Right lobe of liver (tissue), 6 donors: ENCODE measurements around the gene ZDHHC7. TPM values are rescaled to one million over a fixed set of nuclear protein-coding genes. Genes with fewer than 3 reads are reported as not detected.
A peak's percentile ranks its signal among the peaks of the same experiment; 100 is the strongest.

Experiments
- ATAC-seq, 4 donors: fragments of 200-7000 bp; cut with Tn5 transposase; one replicate each; pipeline ENCODE4 v1.9.1; 2020; ENCODE audit warnings: mild to moderate bottlenecking in 4 of 4, moderate library complexity in 4 of 4
- DNase-seq, 3 donors: peaks; one replicate each; pipeline ENCODE4 v3.0.0-alpha.2; 2020
- H3K27ac ChIP-seq, 3 donors: fragments of 200-600 bp; one replicate each; pipeline ENCODE4 v1.8.0; 2022
- H3K27me3 ChIP-seq, 2 donors: fragments of 200-600 bp; one replicate each; pipeline ENCODE4 v1.8.0; 2022
- H3K36me3 ChIP-seq, 4 donors: fragments of 200-600 bp; sonication (generic) in 1 of 4; one replicate each; pipeline versions ENCODE4 v1.5.1 to v1.8.0; 2017 to 2022; ENCODE audit warnings: control low read depth in 1 of 4
- H3K4me1 ChIP-seq, 4 donors: fragments of 200-600 bp; sonication (generic) in 1 of 4; one replicate each; pipeline versions ENCODE4 v1.5.1 to v1.8.0; 2017 to 2022; ENCODE audit warnings: control low read depth in 1 of 4
- H3K4me3 ChIP-seq, 3 donors: fragments of 200-600 bp; one replicate each; pipeline ENCODE4 v1.8.0; 2022
- H3K9me3 ChIP-seq, 4 donors: fragments of 200-600 bp; sonication (generic) in 1 of 4; one replicate each; pipeline versions ENCODE4 v1.5.1 to v1.8.0; 2017 to 2022; ENCODE audit warnings: control low read depth in 1 of 4
- POLR2A ChIP-seq: fragments of 450-650 bp; IDR thresholded peaks from one replicate; pipeline ENCODE4 v1.6.1; 2017; ENCODE audit warnings: antibody characterized with exemption, mild to moderate bottlenecking
- WGBS: methylation state at CpG from one replicate; pipeline ENCODE4 v1.1.6; 2018; ENCODE audit warnings: low coverage, low lambda C conversion rate; ENCODE audit not compliant: insufficient coverage; ENCODE audit errors: missing lambda C conversion rate; 5-methylcytosine and 5-hydroxymethylcytosine counted together
- intact Hi-C, 2 donors: fragments of 100-400 bp; cut with DNase I; formaldehyde crosslinking; loops; one replicate each; pipeline versions ENCODE4 v1.11.2 to v1.14.1; 2022
- total RNA-seq, 6 experiments: library from RNA; depleted of rRNA in 2 of 6; stranded (reverse); fragments of >200 nt in 2 of 6; fragmentation: NEBNext Ultra II Directional in 3 of 6; extraction: Animal tissue kit (Norgen Biotek cat#: 25700) in 3 of 6; gene quantifications; one replicate each; pipeline versions ENCODE4 v1.1.0 to v1.2.4, GENCODE V29; 2016 to 2023
- TF ChIP-seq, protein P1 (sequence below), 4 donors: fragments of 200-600 bp in 3 of 4; fragments of 450-650 bp in 1 of 4; IDR thresholded peaks; one replicate each; pipeline versions ENCODE4 v1.5.1 to v1.8.0; 2016 to 2022; ENCODE audit warnings: antibody characterized with exemption in 4 of 4, mild to moderate bottlenecking in 2 of 4
- donor health status: DM: no; HTN: yes; CAD: no.
- donor health status: DM: no; HTN: no; CAD: no.
- donor health status: DM: no; HTN: no; CAD: no.
- donor health status: DM: no; HTN: yes; CAD: no.
- donor health status: DM: no; HTN: yes; CAD: no.

The ZDHHC7 gene
- total RNA-seq, 6 experiments from 2014 or later, result 10.7 to 27.5 (median 19.0) TPM

DNA sequence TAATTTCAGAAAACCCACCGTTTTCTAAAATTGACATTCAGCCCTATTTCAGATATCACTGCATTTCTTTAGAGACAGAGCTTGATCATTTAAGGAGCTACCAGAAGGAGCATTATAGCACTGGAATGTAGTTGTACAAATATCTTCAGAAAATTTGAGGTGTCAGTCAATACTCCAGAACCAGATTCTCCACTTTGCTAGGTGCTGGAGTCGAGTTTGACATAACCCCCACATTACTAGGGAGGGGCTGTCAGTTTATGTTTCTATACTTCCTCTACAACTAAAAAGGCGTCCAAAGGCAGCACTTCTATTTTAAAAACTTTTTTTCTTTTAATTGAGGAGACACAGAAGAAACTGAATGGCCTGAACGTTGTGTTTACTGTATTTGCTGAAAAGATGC is 15.4 kb upstream of the ZDHHC7 start:
- Histone ChIP-seq H3K4me3 (peak overlapping the region; percentile 64 to 81 (median 69)), H3K9me3 (no peaks in the 10 kb centered on the region), H3K4me1 (peaks cover 0 to 14% (median 0%) of the 10 kb centered on the region in 4 donors), H3K36me3 (no peaks in the 10 kb centered on the region), H3K27me3 (no peaks in the 10 kb centered on the region), H3K27ac (peak overlapping the region; percentile 61 to 82 (median 75))
- intact Hi-C loops, result no loop called here
- ATAC-seq (no peak), DNase-seq (no peak)
- TF ChIP-seq POLR2A, result no peak
- TF ChIP-seq, protein P1, sequence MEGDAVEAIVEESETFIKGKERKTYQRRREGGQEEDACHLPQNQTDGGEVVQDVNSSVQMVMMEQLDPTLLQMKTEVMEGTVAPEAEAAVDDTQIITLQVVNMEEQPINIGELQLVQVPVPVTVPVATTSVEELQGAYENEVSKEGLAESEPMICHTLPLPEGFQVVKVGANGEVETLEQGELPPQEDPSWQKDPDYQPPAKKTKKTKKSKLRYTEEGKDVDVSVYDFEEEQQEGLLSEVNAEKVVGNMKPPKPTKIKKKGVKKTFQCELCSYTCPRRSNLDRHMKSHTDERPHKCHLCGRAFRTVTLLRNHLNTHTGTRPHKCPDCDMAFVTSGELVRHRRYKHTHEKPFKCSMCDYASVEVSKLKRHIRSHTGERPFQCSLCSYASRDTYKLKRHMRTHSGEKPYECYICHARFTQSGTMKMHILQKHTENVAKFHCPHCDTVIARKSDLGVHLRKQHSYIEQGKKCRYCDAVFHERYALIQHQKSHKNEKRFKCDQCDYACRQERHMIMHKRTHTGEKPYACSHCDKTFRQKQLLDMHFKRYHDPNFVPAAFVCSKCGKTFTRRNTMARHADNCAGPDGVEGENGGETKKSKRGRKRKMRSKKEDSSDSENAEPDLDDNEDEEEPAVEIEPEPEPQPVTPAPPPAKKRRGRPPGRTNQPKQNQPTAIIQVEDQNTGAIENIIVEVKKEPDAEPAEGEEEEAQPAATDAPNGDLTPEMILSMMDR (IDR thresholded peaks at IDR 0.05), result no peak
- WGBS, result 52% methylated on average over 4 of the region's 4 CpGs

DNA sequence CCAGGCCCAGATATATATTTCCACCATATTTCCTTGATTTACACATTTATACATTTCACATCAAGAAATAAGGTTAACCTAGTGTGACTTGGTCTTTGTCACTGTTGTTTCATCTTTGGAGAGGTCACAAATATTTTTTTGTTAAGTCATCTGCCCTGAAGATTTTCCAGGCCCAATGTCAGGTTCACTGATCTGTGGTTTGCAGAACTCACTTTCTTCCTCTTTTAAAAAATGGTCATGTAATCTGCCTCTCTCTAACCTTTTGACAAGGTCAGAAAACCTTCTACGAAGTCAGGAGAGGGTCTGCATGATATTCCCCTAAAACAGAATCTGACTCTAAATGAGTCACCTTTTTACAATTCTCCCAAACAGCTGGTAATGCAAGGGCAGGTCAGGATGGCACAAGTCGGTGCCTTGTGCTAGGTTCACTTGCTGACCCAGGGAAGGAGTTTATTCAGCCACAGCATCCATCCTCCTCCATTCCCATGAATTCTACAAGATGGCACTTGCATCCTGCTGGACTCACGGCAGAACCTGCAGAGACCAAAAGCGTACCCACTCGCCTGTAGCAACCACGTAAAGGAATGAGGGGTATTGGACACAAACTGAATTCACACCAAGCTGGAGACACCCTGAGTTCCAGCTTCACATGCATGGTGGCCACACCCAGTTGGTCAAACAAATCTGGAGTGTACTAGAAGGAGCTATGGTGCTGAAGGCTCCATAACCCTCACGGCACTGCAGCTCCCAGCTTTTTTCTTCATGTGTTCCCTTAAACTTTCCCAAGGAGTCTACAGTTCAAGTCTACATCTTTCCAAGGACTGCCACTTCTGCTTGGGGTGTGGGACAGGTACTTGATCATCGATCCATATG is 14.7 kb upstream of the ZDHHC7 start:
- no peaks in the 10 kb centered on the region for H3K36me3 ChIP-seq
- TF ChIP-seq, protein P1 (IDR thresholded peaks at IDR 0.05), result no peak
- TF ChIP-seq POLR2A, result no peak
- peaks cover 0 to 14% (median 0%) of the 10 kb centered on the region in 4 donors for H3K4me1 ChIP-seq
- H3K27ac ChIP-seq, result peak overlapping the region in 1 of 3 donors; percentile 43
- ATAC-seq (no peak), DNase-seq (no peak)
- H3K9me3 ChIP-seq, result no peaks in the 10 kb centered on the region
- 66% methylated on average over 5 of the region's 8 CpGs for WGBS
- H3K4me3 ChIP-seq, result no peak overlapping the region
- H3K27me3 ChIP-seq, result no peaks in the 10 kb centered on the region
- intact Hi-C loops, result no loop called here

DNA sequence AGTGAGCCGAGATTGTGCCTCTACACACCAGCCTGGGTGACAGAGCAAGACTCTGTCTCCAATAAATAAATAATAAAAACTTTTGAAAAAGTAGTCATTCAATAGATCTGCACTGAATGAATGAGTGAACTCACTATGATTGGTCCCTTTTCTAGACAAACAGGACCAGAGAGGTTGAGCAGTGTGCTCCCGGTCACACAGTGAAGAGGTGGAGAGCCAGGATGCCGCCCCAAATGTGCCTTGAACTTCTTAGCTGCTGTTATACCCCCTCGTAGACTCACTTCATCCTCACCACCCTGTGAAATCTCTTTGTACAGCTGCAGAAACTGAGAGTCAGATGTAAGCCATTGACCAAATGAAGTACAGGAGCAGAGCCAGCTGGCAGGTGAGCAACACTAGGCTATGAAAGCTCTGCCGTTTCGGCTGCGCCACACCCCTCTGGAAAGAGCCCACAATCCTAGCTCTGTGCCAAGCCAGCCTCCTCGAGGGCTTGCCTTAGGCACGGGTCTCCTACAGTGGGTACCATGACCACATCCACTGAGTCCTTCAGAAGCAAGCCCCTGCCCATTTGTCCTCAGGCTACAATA is 8.4 kb upstream of the ZDHHC7 start:
- TF ChIP-seq, protein P1 (IDR thresholded peaks at IDR 0.05), result no peak
- no peak for TF ChIP-seq POLR2A
- intact Hi-C loops, result no loop called here
- WGBS, result 31% methylated on average over 2 of the region's 9 CpGs
- DNase-seq (peak in 2 of 3 donors; percentile 47 to 74), ATAC-seq (peak; percentile 71 to 82 (median 77))
- no peak overlapping the region for H3K4me3 ChIP-seq
- H3K9me3 ChIP-seq, result no peaks in the 10 kb centered on the region
- H3K27ac ChIP-seq, result no peak overlapping the region
- no peaks in the 10 kb centered on the region for H3K36me3 ChIP-seq
- H3K27me3 ChIP-seq, result no peaks in the 10 kb centered on the region
- H3K4me1 ChIP-seq, result peaks cover 0 to 5% (median 0%) of the 10 kb centered on the region in 4 donors

DNA sequence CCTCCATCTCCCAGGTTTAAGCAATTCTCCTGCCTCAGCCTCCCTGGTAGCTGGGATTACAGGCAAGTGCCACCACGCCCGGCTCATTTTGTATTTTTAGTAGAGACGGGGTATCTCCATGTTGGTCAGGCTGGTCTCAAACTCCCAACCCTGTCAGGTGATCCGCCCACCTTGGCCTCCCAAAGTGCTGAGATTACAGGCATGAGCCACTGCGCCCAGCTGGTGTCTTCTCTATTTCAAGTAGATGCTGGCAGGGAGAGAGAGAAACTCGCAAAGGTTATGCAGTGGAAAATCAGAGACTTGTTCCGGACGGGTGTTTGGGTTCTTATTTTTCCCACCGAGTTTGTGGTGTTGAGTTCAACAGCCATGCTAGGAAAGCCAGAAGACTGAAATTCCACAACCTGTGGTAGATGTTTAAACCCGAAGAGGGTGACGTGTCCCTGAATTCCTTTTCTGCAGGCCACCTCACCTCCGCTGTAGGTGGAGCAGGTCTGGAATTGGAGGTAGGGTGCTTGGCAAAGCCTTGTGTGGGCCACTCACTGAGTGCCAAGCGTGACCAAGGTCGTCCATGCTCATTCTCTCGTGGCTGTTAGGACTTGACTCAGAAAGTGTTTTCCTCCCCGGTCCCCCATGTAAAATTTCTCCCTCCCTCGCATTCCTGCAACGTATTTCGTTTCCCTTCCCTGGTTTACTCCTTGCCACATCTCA is 7.3 kb upstream of the ZDHHC7 start:
- ATAC-seq (no peak), DNase-seq (no peak)
- Histone ChIP-seq H3K9me3 (no peaks in the 10 kb centered on the region), H3K4me1 (peaks cover 0 to 5% (median 0%) of the 10 kb centered on the region in 4 donors), H3K27ac (no peak overlapping the region), H3K4me3 (no peak overlapping the region), H3K36me3 (no peaks in the 10 kb centered on the region), H3K27me3 (no peaks in the 10 kb centered on the region)
- WGBS, result 80% methylated on average over 16 of the region's 19 CpGs
- intact Hi-C loops, result no loop called here
- TF ChIP-seq, protein P1 (IDR thresholded peaks at IDR 0.05), result no peak
- no peak for TF ChIP-seq POLR2A
